K562 (cell line): ENCODE results near the gene SANBR. TPM values are rescaled to one million over a fixed set of nuclear protein-coding genes. Genes with fewer than 3 reads are reported as not detected.
A peak's percentile ranks its signal among the peaks of the same experiment; 100 is the strongest.

Experiments used
- ARHGAP35 ChIP-seq: fragments of 450-650 bp; IDR thresholded peaks from 2 replicates; pipeline ENCODE4 v1.6.1; 2018; ENCODE audit not compliant: partially characterized antibody
- CHD1 ChIP-seq: fragments of 200-600 bp; sonication (generic); IDR thresholded peaks from one replicate; pipeline ENCODE4 v1.6.1; 2012; ENCODE audit warnings: mild to moderate bottlenecking, moderate library complexity, low read length, inconsistent platforms
- CTCF ChIP-seq, 3 experiments: IDR thresholded peaks in 2 of 3; conservative IDR thresholded peaks in 1 of 3; 2 replicates each; pipeline ENCODE4 v1.5.1; 2011 to 2012; ENCODE audit warnings: low read length in 3 of 3, mild to moderate bottlenecking in 3 of 3, control low read depth in 2 of 3, improper control_type of control experiment in 1 of 3, inconsistent platforms in 1 of 3, low read depth in 1 of 3, mixed read lengths in 1 of 3, moderate library complexity in 1 of 3; ENCODE audit not compliant: insufficient read depth in 2 of 3
- HMBOX1 ChIP-seq: sonication (generic); IDR thresholded peaks from 2 replicates; pipeline ENCODE4 v1.6.1; 2016
- HMG20B ChIP-seq: fragments of 250-450 bp; sonication (Bioruptor Pico); IDR thresholded peaks from 2 replicates; pipeline ENCODE4 v1.5.0; 2021; ENCODE audit warnings: mild to moderate bottlenecking
- MYC ChIP-seq, 2 experiments: fragments of 250-450 bp in 1 of 2; sonication (Bioruptor Pico) in 1 of 2; IDR thresholded peaks; 2 replicates each; pipeline versions ENCODE4 v1.5.1 to v1.6.1; 2012 to 2021; ENCODE audit warnings: low read depth in 2 of 2, borderline replicate concordance in 1 of 2, improper control_type of control experiment in 1 of 2, low read length in 1 of 2, mild to moderate bottlenecking in 1 of 2, moderate library complexity in 1 of 2
- MYNN ChIP-seq, 2 experiments: sonication (generic); formaldehyde crosslinking in 1 of 2; IDR thresholded peaks; 2 replicates each; pipeline versions ENCODE4 v1.5.0 to v1.6.1; 2016 to 2020; ENCODE audit warnings: antibody characterized with exemption in 1 of 2, missing genetic modification reagents in 1 of 2
- NFE2 ChIP-seq: IDR thresholded peaks from 2 replicates; pipeline ENCODE4 v1.6.1; 2014; ENCODE audit warnings: antibody characterized with exemption, low read depth
- NFYB ChIP-seq: IDR thresholded peaks from 2 replicates; pipeline ENCODE4 v1.6.1; 2011; ENCODE audit warnings: mild to moderate bottlenecking, moderate library complexity; ENCODE audit not compliant: insufficient read length; ENCODE audit errors: extremely low read depth
- RNF2 ChIP-seq: sonication (generic); IDR thresholded peaks from 2 replicates; pipeline ENCODE4 v1.6.1; 2016
- SMAD1 ChIP-seq: fragments of 150-350 bp; IDR thresholded peaks from 2 replicates; pipeline ENCODE4 v1.6.1; 2014; ENCODE audit warnings: low read length, low read depth; ENCODE audit not compliant: partially characterized antibody
- SMARCE1 ChIP-seq: fragments of 450-650 bp; IDR thresholded peaks from 2 replicates; pipeline ENCODE4 v1.7.1; 2016; ENCODE audit warnings: mild to moderate bottlenecking
- STAT5B ChIP-seq: fragments of 250-450 bp; sonication (Bioruptor Pico); IDR thresholded peaks from 2 replicates; pipeline ENCODE4 v1.8.0; 2021; ENCODE audit warnings: mild to moderate bottlenecking, inconsistent platforms
- TCF7 ChIP-seq: sonication (generic); IDR thresholded peaks from 2 replicates; pipeline ENCODE4 v1.6.1; 2016; ENCODE audit warnings: antibody characterized with exemption, borderline replicate concordance
- TCF7L2 ChIP-seq: fragments of 150-350 bp; IDR thresholded peaks from 2 replicates; pipeline ENCODE4 v1.6.1; 2016; ENCODE audit warnings: low read depth, mild to moderate bottlenecking, low read length, moderate library complexity
- TRIM25 ChIP-seq: fragments of 450-650 bp; IDR thresholded peaks from 2 replicates; pipeline ENCODE4 v1.7.0; 2016; ENCODE audit warnings: borderline replicate concordance
- TRIM28 ChIP-seq: fragments of 450-650 bp; IDR thresholded peaks from 2 replicates; pipeline ENCODE4 v1.6.1; 2017
- ZC3H11A ChIP-seq: IDR thresholded peaks from 2 replicates; pipeline ENCODE4 v1.6.1; 2012; ENCODE audit warnings: low read depth, low read length, improper control_type of control experiment
- ZHX1 ChIP-seq: fragments of 150-350 bp; conservative IDR thresholded peaks from 2 replicates; pipeline ENCODE4 v1.6.1; 2014; ENCODE audit warnings: low read length
- ZNF197 ChIP-seq: fragments of 200-800 bp; sonication (Bioruptor generic); IDR thresholded peaks from 2 replicates; pipeline ENCODE4 v1.6.1; 2016; ENCODE audit warnings: low read depth, missing genetic modification characterization, missing compliant biosample characterization
- ZNF431 ChIP-seq: sonication (generic); formaldehyde crosslinking; IDR thresholded peaks from 2 replicates; pipeline ENCODE4 v1.8.0; 2022; ENCODE audit warnings: mild to moderate bottlenecking, missing genetic modification reagents
- ZSCAN29 ChIP-seq: fragments of 450-650 bp; IDR thresholded peaks from 2 replicates; pipeline ENCODE4 v1.6.1; 2017
- polyA plus RNA-seq, 8 experiments: library from polyadenylated mRNA; depleted of rRNA in 4 of 8; stranded (reverse) in 5 of 8; unstranded in 3 of 8; fragments of >200 nt; fragmentation: Nextera tagmentation in 2 of 8; fragmentation: Illumina TruSeq in 1 of 8; extraction: Ambion mirVana in 2 of 8; extraction: Trizol in 1 of 8; gene quantifications; 2 replicates each; pipeline versions ENCODE4 v1.2.1 to v1.2.3, GENCODE V29; 2011 to 2014; ENCODE audit warnings: inconsistent platforms in 1 of 8, missing spikeins in 1 of 8
- total RNA-seq, 7 experiments: library from RNA; depleted of rRNA in 6 of 7; stranded (reverse); fragments of >200 nt in 6 of 7; fragmentation: Illumina TruSeq in 2 of 7; extraction: Trizol in 2 of 7; gene quantifications; 2 replicates each; pipeline versions ENCODE4 v1.2.1 to v1.2.3, GENCODE V29; 2011 to 2021; ENCODE audit warnings: low replicate concordance in 1 of 7

Gene SANBR
- total and polyA plus RNA-seq, 9 of the 15 experiments (the other 6 are each of a cell fraction or from before 2014, with no cell fraction given): 1.5 to 7.7 (median 6.2) TPM

GRCh38 chr2:61017556-61018317, 47.9 kb upstream of the SANBR start, which contains the start of the genes PEX13 and PUS10 (continued):
- no peak for TF ChIP-seq ZHX1
- TF ChIP-seq RNF2: 0 out of 2 replicates have a peak, but pooled peaks have one; percentile 24
- no peak for TF ChIP-seq MYNN (IDR thresholded peaks at IDR 0.05)
- no peak for TF ChIP-seq MYNN (CRISPR knock-in tag; IDR thresholded peaks at IDR 0.05)
- no peak for TF ChIP-seq ARHGAP35
- no peak for TF ChIP-seq TCF7L2
- TF ChIP-seq MYC (IDR thresholded peaks at IDR 0.05; ENCODE audit: low read depth, low read length): no peak
- TF ChIP-seq MYC (CRISPR knock-in tag; IDR thresholded peaks at IDR 0.05; ENCODE audit: borderline replicate concordance, low read depth): no peak
- peak; percentile 100 for TF ChIP-seq ZSCAN29
- TF ChIP-seq TRIM25: no peak
- TF ChIP-seq STAT5B (CRISPR knock-in tag): no peak
- TF ChIP-seq NFE2: no peak
- peak; percentile 29 for TF ChIP-seq SMAD1
- TF ChIP-seq CHD1: no peak
- TF ChIP-seq CTCF (IDR thresholded peaks at IDR 0.05 in 2 of 3, conservative IDR thresholded peaks at IDR 0.05 in 1 of 3; ENCODE audit: insufficient read depth in 2 of 3, low read depth in 1 of 3, low read length in 3 of 3): peak in 1 of 3 experiments; percentile 9; a peak in 2 of 6 replicates
- no peak for TF ChIP-seq TRIM28
- no peak for TF ChIP-seq HMG20B (CRISPR knock-in tag)
- no peak for TF ChIP-seq TCF7
- TF ChIP-seq HMBOX1: peak; percentile 20; the same call in 1 of the 2 replicates
- TF ChIP-seq ZC3H11A: no peak
- 0 out of 2 replicates have a peak, but pooled peaks have one; percentile 38 for TF ChIP-seq ZNF431 (CRISPR knock-in tag)
- no peak for TF ChIP-seq ZNF197 (CRISPR knock-in tag)
- no peak for TF ChIP-seq NFYB
- TF ChIP-seq SMARCE1: no peak
